Hepatocyte (in vitro differentiated cells): Measurements from ENCODE around the gene CUBN.

Experiments
- EZH2 ChIP-seq: fragments of 200-600 bp; sonication (generic); IDR thresholded peaks from 2 replicates; pipeline ENCODE4 v1.6.1; 2016; ENCODE audit warnings: antibody characterized with exemption, mild to moderate bottlenecking, borderline replicate concordance
- TF ChIP-seq, protein P1 (sequence below): fragments of 200-600 bp; sonication (generic); IDR thresholded peaks from 2 replicates; pipeline ENCODE4 v1.5.1; 2016; ENCODE audit warnings: antibody characterized with exemption, mild to moderate bottlenecking; ENCODE audit not compliant: poor library complexity

DNA sequence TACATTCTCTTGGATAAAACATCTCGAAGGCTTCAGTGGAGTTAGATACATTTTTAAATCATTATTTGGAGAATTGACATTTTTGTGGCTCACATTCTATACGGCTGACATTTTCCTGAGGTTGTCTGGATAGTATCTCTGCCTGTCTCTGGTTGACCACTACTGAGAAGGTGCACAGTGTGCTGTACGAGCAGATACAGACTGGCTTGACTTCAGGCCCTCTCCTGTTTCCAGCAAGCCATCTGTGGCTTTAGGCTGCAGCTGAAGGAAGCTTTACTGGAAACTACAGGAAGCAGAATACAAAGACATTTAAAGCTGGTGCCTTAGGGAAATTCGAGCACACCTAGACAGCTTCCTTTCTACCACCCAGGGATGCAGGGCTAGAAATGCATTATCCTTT lies 273.0 kb downstream of the CUBN start:
- TF ChIP-seq, protein P1, sequence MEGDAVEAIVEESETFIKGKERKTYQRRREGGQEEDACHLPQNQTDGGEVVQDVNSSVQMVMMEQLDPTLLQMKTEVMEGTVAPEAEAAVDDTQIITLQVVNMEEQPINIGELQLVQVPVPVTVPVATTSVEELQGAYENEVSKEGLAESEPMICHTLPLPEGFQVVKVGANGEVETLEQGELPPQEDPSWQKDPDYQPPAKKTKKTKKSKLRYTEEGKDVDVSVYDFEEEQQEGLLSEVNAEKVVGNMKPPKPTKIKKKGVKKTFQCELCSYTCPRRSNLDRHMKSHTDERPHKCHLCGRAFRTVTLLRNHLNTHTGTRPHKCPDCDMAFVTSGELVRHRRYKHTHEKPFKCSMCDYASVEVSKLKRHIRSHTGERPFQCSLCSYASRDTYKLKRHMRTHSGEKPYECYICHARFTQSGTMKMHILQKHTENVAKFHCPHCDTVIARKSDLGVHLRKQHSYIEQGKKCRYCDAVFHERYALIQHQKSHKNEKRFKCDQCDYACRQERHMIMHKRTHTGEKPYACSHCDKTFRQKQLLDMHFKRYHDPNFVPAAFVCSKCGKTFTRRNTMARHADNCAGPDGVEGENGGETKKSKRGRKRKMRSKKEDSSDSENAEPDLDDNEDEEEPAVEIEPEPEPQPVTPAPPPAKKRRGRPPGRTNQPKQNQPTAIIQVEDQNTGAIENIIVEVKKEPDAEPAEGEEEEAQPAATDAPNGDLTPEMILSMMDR = no peak
- TF ChIP-seq EZH2 = no peak
